Peyer's patch (tissue), 4 donors: ENCODE data around the gene CENPF. TPM values are rescaled to one million over a fixed set of nuclear protein-coding genes. Genes with fewer than 3 reads are reported as not detected.

ENCODE experiments used
- DNase-seq, 3 donors: peaks; one replicate each; pipeline ENCODE4 v3.0.0-alpha.2; 2017 to 2019
- H3K27ac ChIP-seq, 4 donors: fragments of 200-600 bp; sonication (generic); one replicate each; pipeline ENCODE4 v1.5.1; 2016 to 2019
- H3K27me3 ChIP-seq, 2 donors: fragments of 200-600 bp; sonication (generic); one replicate each; pipeline ENCODE4 v1.5.1; 2019
- H3K36me3 ChIP-seq, 3 donors: fragments of 200-600 bp; sonication (generic); one replicate each; pipeline ENCODE4 v1.5.1; 2016 to 2019
- H3K4me1 ChIP-seq, 4 donors: fragments of 200-600 bp; sonication (generic); one replicate each; pipeline ENCODE4 v1.5.1; 2016 to 2019
- H3K4me3 ChIP-seq, 4 donors: fragments of 200-600 bp; sonication (generic); 1 replicate in 3 of 4; 2 replicates in 1 of 4; pipeline ENCODE4 v1.5.1; 2016 to 2019; ENCODE audit warnings: mild to moderate bottlenecking in 1 of 4
- H3K9me3 ChIP-seq, 4 donors: fragments of 200-600 bp; sonication (generic); one replicate each; pipeline ENCODE4 v1.5.1; 2016 to 2019; ENCODE audit warnings: mild to moderate bottlenecking in 1 of 4
- POLR2A ChIP-seq, 2 donors: fragments of 450-650 bp; IDR thresholded peaks; one replicate each; pipeline ENCODE4 v1.5.1; 2017; ENCODE audit warnings: antibody characterized with exemption in 2 of 2, mild to moderate bottlenecking in 2 of 2, moderate library complexity in 2 of 2
- total RNA-seq, 4 donors: library from RNA; depleted of rRNA; stranded (reverse); fragments of >200 nt; gene quantifications; one replicate each; pipeline ENCODE4 v1.1.0, GENCODE V29; 2016
- TF ChIP-seq, protein P1 (sequence below), 6 experiments: fragments of 450-650 bp in 4 of 6; fragments of 200-600 bp in 2 of 6; sonication (generic) in 1 of 6; IDR thresholded peaks; one replicate each; pipeline ENCODE4 v1.5.1; 2017 to 2019; ENCODE audit warnings: antibody characterized with exemption in 6 of 6, mild to moderate bottlenecking in 3 of 6, moderate library complexity in 1 of 6

CENPF gene
- total RNA-seq, 4 donors from 2014 or later = 6.1 to 23.9 (median 8.0) TPM

- Histone ChIP-seq H3K27me3 (no peaks in the 10 kb centered on the region), H3K9me3 (no peaks in the 10 kb centered on the region), H3K36me3 (no peaks in the 10 kb centered on the region), H3K4me1 (no peaks in the 10 kb centered on the region), H3K27ac (no peak overlapping the region), H3K4me3 (no peak overlapping the region)
- no peak for DNase-seq
- no peak for TF ChIP-seq POLR2A (IDR thresholded peaks at IDR 0.05)
- TF ChIP-seq, protein P1, sequence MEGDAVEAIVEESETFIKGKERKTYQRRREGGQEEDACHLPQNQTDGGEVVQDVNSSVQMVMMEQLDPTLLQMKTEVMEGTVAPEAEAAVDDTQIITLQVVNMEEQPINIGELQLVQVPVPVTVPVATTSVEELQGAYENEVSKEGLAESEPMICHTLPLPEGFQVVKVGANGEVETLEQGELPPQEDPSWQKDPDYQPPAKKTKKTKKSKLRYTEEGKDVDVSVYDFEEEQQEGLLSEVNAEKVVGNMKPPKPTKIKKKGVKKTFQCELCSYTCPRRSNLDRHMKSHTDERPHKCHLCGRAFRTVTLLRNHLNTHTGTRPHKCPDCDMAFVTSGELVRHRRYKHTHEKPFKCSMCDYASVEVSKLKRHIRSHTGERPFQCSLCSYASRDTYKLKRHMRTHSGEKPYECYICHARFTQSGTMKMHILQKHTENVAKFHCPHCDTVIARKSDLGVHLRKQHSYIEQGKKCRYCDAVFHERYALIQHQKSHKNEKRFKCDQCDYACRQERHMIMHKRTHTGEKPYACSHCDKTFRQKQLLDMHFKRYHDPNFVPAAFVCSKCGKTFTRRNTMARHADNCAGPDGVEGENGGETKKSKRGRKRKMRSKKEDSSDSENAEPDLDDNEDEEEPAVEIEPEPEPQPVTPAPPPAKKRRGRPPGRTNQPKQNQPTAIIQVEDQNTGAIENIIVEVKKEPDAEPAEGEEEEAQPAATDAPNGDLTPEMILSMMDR (IDR thresholded peaks at IDR 0.05) = no peak
Measured at GRCh38 chr1:214685906-214686305, 82.9 kb downstream of the CENPF start.

DNA sequence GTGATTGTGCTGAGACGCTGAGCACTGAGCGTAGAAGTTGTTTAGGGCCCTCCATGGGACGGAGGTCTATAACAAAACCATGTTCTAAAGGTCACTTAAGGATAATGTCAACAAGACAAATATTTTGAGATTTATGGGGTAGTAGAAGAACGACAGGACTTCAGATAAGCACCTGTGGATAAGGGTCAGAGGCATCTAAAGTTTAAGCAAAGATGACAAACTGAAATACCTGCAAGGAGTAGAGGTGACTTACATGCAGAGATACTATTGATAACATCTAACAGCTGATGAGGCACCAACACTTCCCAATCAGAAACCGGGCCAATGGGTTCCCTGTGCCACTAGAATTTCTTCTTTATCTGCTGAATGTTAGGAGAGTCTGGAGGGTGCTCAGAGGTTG lies 83.5 kb downstream of the CENPF start:
- no peak for DNase-seq

GRCh38 chr1:214688891-214689290 lies 85.9 kb downstream of the CENPF start:
- no peak for DNase-seq
- Histone ChIP-seq H3K4me3 (no peak overlapping the region), H3K27ac (no peak overlapping the region), H3K9me3 (no peaks in the 10 kb centered on the region), H3K36me3 (no peaks in the 10 kb centered on the region), H3K4me1 (no peaks in the 10 kb centered on the region), H3K27me3 (no peaks in the 10 kb centered on the region)
- TF ChIP-seq, protein P1 (IDR thresholded peaks at IDR 0.05) = no peak
- no peak for TF ChIP-seq POLR2A (IDR thresholded peaks at IDR 0.05)

More for the DNA sequence above, 83.5 kb downstream of the CENPF start:
- TF ChIP-seq POLR2A (IDR thresholded peaks at IDR 0.05) = no peak
- TF ChIP-seq, protein P1 (IDR thresholded peaks at IDR 0.05) = no peak
- Histone ChIP-seq H3K9me3 (no peaks in the 10 kb centered on the region), H3K36me3 (no peaks in the 10 kb centered on the region), H3K27ac (no peak overlapping the region), H3K4me3 (no peak overlapping the region), H3K4me1 (no peaks in the 10 kb centered on the region), H3K27me3 (no peaks in the 10 kb centered on the region)

DNA sequence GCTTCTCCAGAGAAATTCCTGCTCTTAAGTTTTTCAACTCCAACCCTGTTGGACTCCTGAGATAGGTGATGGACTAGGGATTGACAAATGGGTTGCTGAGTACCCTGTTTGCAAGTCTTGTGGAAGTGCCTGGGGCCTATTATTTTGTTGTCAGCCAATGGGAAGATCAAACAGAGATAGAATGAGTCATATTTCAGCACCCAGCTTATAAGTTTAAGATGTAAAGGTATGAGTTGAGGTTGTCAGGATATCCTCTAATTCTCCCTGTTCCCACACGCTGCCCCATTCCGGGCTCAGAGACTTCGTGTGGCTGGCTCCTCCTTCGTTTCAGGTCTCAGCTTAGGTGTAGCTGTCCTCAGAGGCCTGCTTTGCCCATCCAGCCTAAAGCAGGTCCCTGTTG lies 91.8 kb downstream of the CENPF start:
- TF ChIP-seq, protein P1 (IDR thresholded peaks at IDR 0.05) = no peak
- no peak for TF ChIP-seq POLR2A (IDR thresholded peaks at IDR 0.05)
- DNase-seq = no peak
- H3K27ac ChIP-seq = no peak overlapping the region
- H3K4me1 ChIP-seq = no peaks in the 10 kb centered on the region
- no peaks in the 10 kb centered on the region for H3K36me3 ChIP-seq
- H3K9me3 ChIP-seq = no peaks in the 10 kb centered on the region
- H3K4me3 ChIP-seq = no peak overlapping the region
- no peaks in the 10 kb centered on the region for H3K27me3 ChIP-seq

- TF ChIP-seq POLR2A (IDR thresholded peaks at IDR 0.05) = no peak
Measured at GRCh38 chr1:214698559-214698958, 95.6 kb downstream of the CENPF start.

GRCh38 chr1:214700437-214700836 lies 97.4 kb downstream of the CENPF start:
- Histone ChIP-seq H3K27me3 (no peaks in the 10 kb centered on the region), H3K4me1 (no peaks in the 10 kb centered on the region), H3K27ac (no peak overlapping the region), H3K36me3 (no peaks in the 10 kb centered on the region), H3K4me3 (no peak overlapping the region), H3K9me3 (no peaks in the 10 kb centered on the region)
- no peak for TF ChIP-seq POLR2A (IDR thresholded peaks at IDR 0.05)
- TF ChIP-seq, protein P1 (IDR thresholded peaks at IDR 0.05) = no peak
- DNase-seq = no peak

More at GRCh38 chr1:214698559-214698958, 95.6 kb downstream of the CENPF start:
- no peaks in the 10 kb centered on the region for H3K4me1 ChIP-seq
- H3K27me3 ChIP-seq = no peaks in the 10 kb centered on the region
- H3K9me3 ChIP-seq = no peaks in the 10 kb centered on the region
- no peak overlapping the region for H3K27ac ChIP-seq
- no peak overlapping the region for H3K4me3 ChIP-seq
- no peaks in the 10 kb centered on the region for H3K36me3 ChIP-seq
- DNase-seq = no peak
